Duodenal mucosa (tissue), 2 donors: ENCODE measurements around the gene TIMP4.
A peak's percentile ranks its signal among the peaks of the same experiment; 100 is the strongest.

Source experiments
- H3K27ac ChIP-seq: one replicate; pipeline ENCODE4 v1.7.0; 2013; ENCODE audit warnings: low read depth, low read length
- H3K27me3 ChIP-seq, 2 donors: one replicate each; pipeline ENCODE4 v1.7.0; 2013; ENCODE audit warnings: low read length in 2 of 2, control low read depth in 1 of 2; ENCODE audit not compliant: insufficient read depth in 2 of 2, control insufficient read depth in 1 of 2
- H3K36me3 ChIP-seq, 2 donors: one replicate each; pipeline ENCODE4 v1.7.0; 2013; ENCODE audit warnings: low read length in 2 of 2, control low read depth in 1 of 2; ENCODE audit not compliant: insufficient read depth in 2 of 2, control insufficient read depth in 1 of 2
- H3K4me1 ChIP-seq, 2 donors: one replicate each; pipeline ENCODE4 v1.7.0; 2013; ENCODE audit warnings: low read length in 2 of 2, control low read depth in 1 of 2; ENCODE audit not compliant: insufficient read depth in 2 of 2, control insufficient read depth in 1 of 2
- H3K4me3 ChIP-seq, 2 donors: one replicate each; pipeline ENCODE4 v1.7.0; 2013; ENCODE audit warnings: low read length in 2 of 2, low read depth in 1 of 2
- H3K9ac ChIP-seq, 2 donors: one replicate each; pipeline ENCODE4 v1.7.0; 2013; ENCODE audit warnings: low read length in 2 of 2, low read depth in 1 of 2
- H3K9me3 ChIP-seq, 2 donors: one replicate each; pipeline ENCODE4 v1.7.0; 2013; ENCODE audit warnings: low read length in 2 of 2, control low read depth in 1 of 2; ENCODE audit not compliant: control insufficient read depth in 1 of 2

The TIMP4 gene

DNA sequence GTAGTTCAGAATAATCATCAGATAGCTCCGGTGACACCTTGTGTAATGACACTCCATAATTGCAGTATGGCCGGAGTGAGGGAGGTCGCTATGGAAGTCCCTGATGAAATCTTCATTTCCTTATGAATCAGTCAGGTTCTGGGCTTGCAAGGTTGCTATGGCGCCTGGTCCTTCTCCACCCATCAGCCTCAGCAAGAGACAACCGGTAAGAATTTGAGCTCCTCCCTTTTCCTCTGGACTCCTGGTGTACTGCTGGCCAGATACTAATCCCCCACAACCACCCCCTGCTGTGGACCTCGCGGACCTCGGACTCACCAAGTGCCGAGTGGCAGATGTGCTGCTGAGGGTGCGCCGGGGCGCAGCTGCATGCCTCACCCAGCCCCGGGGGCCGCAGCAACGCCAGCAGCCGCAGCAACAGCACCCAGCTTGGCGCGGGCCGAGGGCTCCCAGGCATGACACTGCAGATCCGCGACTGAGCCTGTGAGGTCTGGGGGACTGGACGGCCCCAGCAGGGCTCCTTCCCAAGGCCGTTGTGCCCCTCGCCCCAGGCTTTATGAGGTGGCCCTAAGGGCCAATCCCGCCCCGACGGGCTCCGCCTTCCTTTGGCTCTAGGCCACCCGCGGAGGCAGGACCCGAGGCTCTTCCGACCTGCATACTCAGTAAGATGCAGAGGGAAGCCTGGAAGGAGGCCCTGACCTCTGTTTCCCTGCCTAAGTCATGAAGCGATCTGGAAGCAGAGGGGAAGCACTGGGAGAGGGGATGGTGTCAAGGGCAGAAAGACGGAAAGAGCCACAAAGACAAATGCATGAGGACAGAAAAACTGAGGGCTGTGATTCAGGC is at the start of gene TIMP4:
TIMP4 (minus strand) TSS at position 526 of the 840 bp plus-strand sequence; CDS start at position 454, 72 bp downstream.
- H3K4me1 ChIP-seq = peaks cover 11 to 17% of the 10 kb centered on the region in 2 donors

GRCh38 chr3:12205171-12205570 is 46.5 kb upstream of the TIMP4 start:
- Histone ChIP-seq H3K27me3 (peaks cover 0 to 3% of the 10 kb centered on the region in 2 donors), H3K36me3 (no peaks in the 10 kb centered on the region), H3K27ac (no peak overlapping the region), H3K9ac (no peak overlapping the region), H3K4me3 (no peak overlapping the region), H3K9me3 (no peaks in the 10 kb centered on the region), H3K4me1 (no peaks in the 10 kb centered on the region)

More for the DNA sequence above, at the start of gene TIMP4:
- H3K4me3 ChIP-seq = peak within 1 kb of the TSS; percentile 53 to 70
- H3K27ac ChIP-seq = no peak within 1 kb of the TSS
- peak within 1 kb of the TSS; percentile 3 to 31 for H3K9ac ChIP-seq
- no peaks in the 10 kb centered on the region for H3K9me3 ChIP-seq
- H3K27me3 ChIP-seq = no peaks in the 10 kb centered on the region
- no peaks in the 10 kb centered on the region for H3K36me3 ChIP-seq

GRCh38 chr3:12201813-12202212 is 43.1 kb upstream of the TIMP4 start:
- H3K4me1 ChIP-seq = no peaks in the 10 kb centered on the region
- peaks cover 0 to 3% of the 10 kb centered on the region in 2 donors for H3K27me3 ChIP-seq
- no peaks in the 10 kb centered on the region for H3K9me3 ChIP-seq
- H3K27ac ChIP-seq = no peak overlapping the region
- H3K9ac ChIP-seq = no peak overlapping the region
- H3K36me3 ChIP-seq = no peaks in the 10 kb centered on the region
- H3K4me3 ChIP-seq = no peak overlapping the region

- H3K9me3 ChIP-seq = no peaks in the 10 kb centered on the region
- no peak overlapping the region for H3K9ac ChIP-seq
- H3K27me3 ChIP-seq = peaks cover 0 to 3% of the 10 kb centered on the region in 2 donors
- no peak overlapping the region for H3K4me3 ChIP-seq
- H3K4me1 ChIP-seq = peaks cover 8 to 18% of the 10 kb centered on the region in 2 donors
- no peak overlapping the region for H3K27ac ChIP-seq
- H3K36me3 ChIP-seq = no peaks in the 10 kb centered on the region
Observed at GRCh38 chr3:12198301-12198700, 39.6 kb upstream of the TIMP4 start.

DNA sequence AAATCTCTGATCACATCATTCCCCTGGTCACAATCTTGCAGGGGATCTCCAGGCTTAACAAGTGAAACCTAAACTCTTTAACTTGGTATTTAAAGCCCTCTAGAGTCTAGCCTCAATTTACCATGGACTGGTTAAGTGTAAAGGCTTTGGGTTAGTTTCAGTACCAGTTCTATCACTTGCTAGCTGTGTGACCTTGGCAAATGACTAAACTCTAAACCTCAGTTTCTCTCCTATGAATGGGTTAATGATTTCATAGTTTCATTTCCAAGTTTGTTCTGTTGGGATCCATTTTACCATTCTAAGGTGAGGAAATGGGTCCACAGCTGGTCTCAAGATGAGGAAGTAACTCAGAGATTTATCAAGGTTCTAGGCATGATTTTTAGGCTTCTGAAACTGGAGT is 38.8 kb upstream of the TIMP4 start:
- Histone ChIP-seq H3K9me3 (no peaks in the 10 kb centered on the region), H3K27ac (no peak overlapping the region), H3K27me3 (no peaks in the 10 kb centered on the region), H3K4me3 (no peak overlapping the region), H3K4me1 (peaks cover 12 to 26% of the 10 kb centered on the region in 2 donors), H3K9ac (no peak overlapping the region), H3K36me3 (no peaks in the 10 kb centered on the region)

DNA sequence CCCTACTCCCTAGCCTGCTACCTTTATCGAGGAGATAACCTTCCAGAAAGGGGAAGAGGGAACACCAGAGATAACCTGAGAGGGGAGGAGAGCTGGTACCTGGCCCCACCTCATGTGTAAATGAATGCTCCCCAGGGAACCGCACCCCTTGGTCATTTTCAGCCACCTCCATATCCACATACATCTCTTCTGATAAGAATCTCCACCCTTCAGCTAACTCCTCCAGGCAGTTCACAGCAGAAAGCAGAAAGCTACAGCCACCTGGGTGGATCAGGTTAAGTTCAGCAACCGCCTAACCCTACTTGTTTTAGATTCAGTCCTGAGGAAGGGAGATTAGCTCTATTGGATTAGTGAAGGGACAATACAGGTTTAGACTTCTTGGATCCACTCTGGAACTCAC is 38.0 kb upstream of the TIMP4 start:
- Histone ChIP-seq H3K4me1 (peaks cover 12 to 27% of the 10 kb centered on the region in 2 donors), H3K9ac (no peak overlapping the region), H3K27ac (no peak overlapping the region), H3K9me3 (no peaks in the 10 kb centered on the region), H3K27me3 (no peaks in the 10 kb centered on the region), H3K36me3 (no peaks in the 10 kb centered on the region), H3K4me3 (no peak overlapping the region)

- H3K9ac ChIP-seq = no peak overlapping the region
- H3K27ac ChIP-seq = no peak overlapping the region
- no peaks in the 10 kb centered on the region for H3K27me3 ChIP-seq
- peaks cover 17 to 38% of the 10 kb centered on the region in 2 donors for H3K4me1 ChIP-seq
- no peaks in the 10 kb centered on the region for H3K9me3 ChIP-seq
- no peaks in the 10 kb centered on the region for H3K36me3 ChIP-seq
- no peak overlapping the region for H3K4me3 ChIP-seq
Observed at GRCh38 chr3:12195231-12195630, 36.5 kb upstream of the TIMP4 start.

DNA sequence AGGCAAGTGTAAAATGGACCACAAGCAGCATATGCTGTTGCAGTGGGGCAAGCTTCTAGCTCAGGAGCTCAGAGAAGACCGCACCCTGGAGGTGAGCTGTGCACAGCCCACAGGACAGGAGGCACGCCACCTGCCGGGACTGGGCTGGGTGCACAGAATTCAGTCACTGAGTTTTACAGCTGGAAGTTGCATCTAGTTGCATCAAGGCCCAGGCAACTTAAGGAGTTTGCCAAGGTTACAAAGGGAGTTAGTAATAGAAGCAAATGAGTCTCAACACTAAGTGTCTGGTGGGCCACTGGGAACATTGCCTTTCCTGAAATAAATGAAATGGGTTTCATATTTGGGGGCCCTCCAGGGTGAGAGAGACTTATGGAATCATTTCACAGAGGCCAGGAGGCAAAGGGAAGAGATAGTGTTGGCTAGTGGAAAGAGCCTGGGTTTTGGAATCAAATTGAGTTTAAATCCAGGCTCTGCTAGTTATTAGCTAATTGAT is 36.0 kb upstream of the TIMP4 start:
- H3K4me1 ChIP-seq = peaks cover 17 to 38% of the 10 kb centered on the region in 2 donors
- no peak overlapping the region for H3K9ac ChIP-seq
- no peak overlapping the region for H3K27ac ChIP-seq
- no peak overlapping the region for H3K4me3 ChIP-seq
- no peaks in the 10 kb centered on the region for H3K9me3 ChIP-seq
- H3K27me3 ChIP-seq = no peaks in the 10 kb centered on the region
- no peaks in the 10 kb centered on the region for H3K36me3 ChIP-seq

- no peaks in the 10 kb centered on the region for H3K9me3 ChIP-seq
- H3K9ac ChIP-seq = no peak overlapping the region
- no peaks in the 10 kb centered on the region for H3K36me3 ChIP-seq
- H3K4me1 ChIP-seq = peaks cover 17 to 38% of the 10 kb centered on the region in 2 donors
- H3K27ac ChIP-seq = no peak overlapping the region
- H3K4me3 ChIP-seq = no peak overlapping the region
- H3K27me3 ChIP-seq = no peaks in the 10 kb centered on the region
Observed at GRCh38 chr3:12194209-12194608, 35.5 kb upstream of the TIMP4 start.

DNA sequence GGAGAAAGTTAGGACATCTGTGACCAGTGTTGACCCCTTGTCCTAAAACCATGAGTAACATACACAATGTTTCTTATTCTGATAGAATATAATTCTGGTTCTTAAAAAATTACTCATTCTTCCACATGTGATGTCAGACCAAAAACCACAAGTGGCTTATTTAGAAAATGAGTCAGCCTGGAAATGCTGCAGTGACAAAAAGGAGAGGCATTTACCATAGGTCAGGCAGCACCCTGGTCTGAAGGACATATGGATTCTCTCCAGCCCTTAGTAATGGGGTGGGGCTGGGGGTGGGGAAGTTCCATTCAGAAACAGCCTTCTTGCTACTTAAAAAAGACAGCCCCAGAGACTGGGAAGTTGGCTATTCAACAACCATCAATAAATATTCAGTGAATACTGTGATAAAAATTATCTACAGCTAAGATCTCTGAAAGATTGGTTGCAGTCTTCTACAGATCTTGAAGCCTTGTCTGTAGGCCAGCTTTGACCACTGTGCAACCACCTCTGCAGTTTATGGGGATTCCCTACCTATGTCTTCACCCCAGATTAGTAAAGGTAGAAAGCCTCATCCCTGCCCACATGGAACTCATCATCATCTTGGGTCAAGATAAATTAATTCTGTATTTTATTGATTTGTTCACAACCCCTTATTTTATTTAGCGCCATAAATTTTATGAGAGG is 34.9 kb upstream of the TIMP4 start:
- H3K9ac ChIP-seq = no peak overlapping the region
- H3K4me1 ChIP-seq = peaks cover 20 to 41% of the 10 kb centered on the region in 2 donors
- no peak overlapping the region for H3K27ac ChIP-seq
- no peaks in the 10 kb centered on the region for H3K27me3 ChIP-seq
- no peaks in the 10 kb centered on the region for H3K9me3 ChIP-seq
- no peaks in the 10 kb centered on the region for H3K36me3 ChIP-seq
- no peak overlapping the region for H3K4me3 ChIP-seq
